ENCODE measurements around the gene PRKN.

PRKN gene

DNA sequence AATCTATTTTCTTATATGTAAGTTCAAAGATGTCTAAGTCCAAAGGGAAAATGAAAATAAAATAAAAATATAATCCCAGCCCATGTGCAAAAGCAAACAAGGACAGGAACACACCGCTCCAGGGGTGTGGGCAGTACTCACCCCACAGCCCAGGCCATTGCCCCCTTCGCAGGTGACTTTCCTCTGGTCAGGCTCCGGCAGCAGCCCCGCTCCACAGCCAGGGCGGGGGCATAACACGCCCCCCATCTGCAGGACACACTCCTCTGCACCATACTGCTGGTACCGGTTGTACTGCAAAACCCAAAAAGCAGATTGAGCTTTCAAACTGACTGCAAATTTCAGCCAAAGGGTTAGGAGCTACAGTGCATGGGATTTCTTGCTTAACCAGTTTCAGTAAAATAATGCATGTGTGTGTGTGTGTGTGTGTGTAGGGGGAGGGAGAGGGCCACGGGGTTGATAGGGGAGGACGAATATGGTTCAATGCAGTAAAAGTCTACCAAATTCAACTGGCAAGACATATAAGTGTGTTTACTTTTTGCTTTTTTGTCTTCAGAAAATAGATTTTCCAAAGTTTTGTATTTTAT is 1178.8 kb downstream of the PRKN start:
- DNase-seq (ENCODE audit: low spot score) = no peak
- in situ Hi-C loops (cut with MboI; ENCODE audit: low pct_unique_long_range_greater_than_20kb, low sequenced_read_pairs, unreplicated experiment) = no loop called here
- TF ChIP-seq, protein P1, sequence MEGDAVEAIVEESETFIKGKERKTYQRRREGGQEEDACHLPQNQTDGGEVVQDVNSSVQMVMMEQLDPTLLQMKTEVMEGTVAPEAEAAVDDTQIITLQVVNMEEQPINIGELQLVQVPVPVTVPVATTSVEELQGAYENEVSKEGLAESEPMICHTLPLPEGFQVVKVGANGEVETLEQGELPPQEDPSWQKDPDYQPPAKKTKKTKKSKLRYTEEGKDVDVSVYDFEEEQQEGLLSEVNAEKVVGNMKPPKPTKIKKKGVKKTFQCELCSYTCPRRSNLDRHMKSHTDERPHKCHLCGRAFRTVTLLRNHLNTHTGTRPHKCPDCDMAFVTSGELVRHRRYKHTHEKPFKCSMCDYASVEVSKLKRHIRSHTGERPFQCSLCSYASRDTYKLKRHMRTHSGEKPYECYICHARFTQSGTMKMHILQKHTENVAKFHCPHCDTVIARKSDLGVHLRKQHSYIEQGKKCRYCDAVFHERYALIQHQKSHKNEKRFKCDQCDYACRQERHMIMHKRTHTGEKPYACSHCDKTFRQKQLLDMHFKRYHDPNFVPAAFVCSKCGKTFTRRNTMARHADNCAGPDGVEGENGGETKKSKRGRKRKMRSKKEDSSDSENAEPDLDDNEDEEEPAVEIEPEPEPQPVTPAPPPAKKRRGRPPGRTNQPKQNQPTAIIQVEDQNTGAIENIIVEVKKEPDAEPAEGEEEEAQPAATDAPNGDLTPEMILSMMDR (IDR thresholded peaks at IDR 0.05; ENCODE audit: extremely low read depth, insufficient read depth, missing control alignments) = no peak

DNA sequence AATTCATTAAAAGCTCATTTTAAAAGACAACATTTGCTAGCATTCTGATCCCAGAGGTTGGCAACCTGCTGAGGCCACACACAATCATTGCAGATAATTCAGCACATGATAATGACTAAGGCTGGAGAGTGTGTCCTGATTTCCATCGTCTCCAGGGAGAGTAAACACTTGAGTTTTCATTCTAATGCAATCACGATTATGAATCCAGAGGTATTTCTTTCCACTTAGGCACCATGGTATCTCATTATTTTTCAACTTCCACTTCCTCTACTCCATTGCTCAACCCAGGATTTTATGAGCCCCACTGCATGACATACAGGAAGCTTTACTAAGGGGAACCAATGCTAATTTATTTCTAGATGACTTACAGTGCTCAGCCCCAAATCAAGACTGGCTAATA is 1179.9 kb downstream of the PRKN start:
- in situ Hi-C loops (cut with MboI; ENCODE audit: low pct_unique_long_range_greater_than_20kb, low sequenced_read_pairs, unreplicated experiment) = no loop called here
- DNase-seq (ENCODE audit: low spot score) = no peak
- TF ChIP-seq, protein P1 (IDR thresholded peaks at IDR 0.05; ENCODE audit: extremely low read depth, insufficient read depth, missing control alignments) = no peak

DNA sequence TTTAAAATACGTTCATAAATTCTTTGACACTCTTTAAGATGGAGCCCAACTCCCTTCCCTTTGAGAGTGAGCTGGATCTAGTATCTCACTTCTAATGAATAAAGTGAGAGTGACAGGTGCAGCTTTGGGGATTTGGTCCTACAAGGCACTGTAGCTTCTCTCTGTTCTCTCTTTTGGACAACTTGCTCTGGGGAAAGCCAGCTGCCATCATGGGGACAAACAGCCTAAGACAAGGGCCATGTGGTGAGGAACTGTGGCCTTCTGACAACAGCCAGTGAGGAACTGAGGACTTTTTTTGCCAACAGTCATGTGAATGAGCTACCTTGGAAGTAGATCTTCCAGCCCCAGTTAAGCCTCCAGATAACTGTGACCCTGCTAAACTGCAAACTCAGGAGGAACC is 1180.9 kb downstream of the PRKN start:
- no peak for DNase-seq (ENCODE audit: low spot score)
- TF ChIP-seq, protein P1 (IDR thresholded peaks at IDR 0.05; ENCODE audit: extremely low read depth, insufficient read depth, missing control alignments) = no peak
- in situ Hi-C loops (cut with MboI; ENCODE audit: low pct_unique_long_range_greater_than_20kb, low sequenced_read_pairs, unreplicated experiment) = no loop called here

DNA sequence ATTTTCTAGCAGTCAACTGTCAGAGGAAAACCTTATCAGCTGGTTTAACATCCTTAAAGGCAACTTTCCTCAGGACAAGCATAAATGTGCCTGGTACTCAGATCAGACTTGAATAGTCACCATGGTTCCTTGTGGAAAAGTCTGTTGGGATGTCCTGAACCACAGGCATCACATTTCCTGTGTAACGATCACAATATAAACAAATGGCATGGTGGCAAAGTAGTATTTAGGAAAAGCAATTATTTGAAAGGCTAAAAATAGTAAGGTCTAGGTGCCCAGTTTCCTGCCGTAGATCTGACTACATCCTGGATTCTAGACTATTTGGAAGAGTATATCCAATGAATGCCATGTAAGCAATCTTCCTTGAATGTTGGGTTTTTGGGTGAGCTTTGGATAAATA is 1181.8 kb downstream of the PRKN start:
- DNase-seq (ENCODE audit: low spot score) = no peak
- TF ChIP-seq, protein P1 (IDR thresholded peaks at IDR 0.05; ENCODE audit: extremely low read depth, insufficient read depth, missing control alignments) = no peak
- in situ Hi-C loops (cut with MboI; ENCODE audit: low pct_unique_long_range_greater_than_20kb, low sequenced_read_pairs, unreplicated experiment) = no loop called here

DNA sequence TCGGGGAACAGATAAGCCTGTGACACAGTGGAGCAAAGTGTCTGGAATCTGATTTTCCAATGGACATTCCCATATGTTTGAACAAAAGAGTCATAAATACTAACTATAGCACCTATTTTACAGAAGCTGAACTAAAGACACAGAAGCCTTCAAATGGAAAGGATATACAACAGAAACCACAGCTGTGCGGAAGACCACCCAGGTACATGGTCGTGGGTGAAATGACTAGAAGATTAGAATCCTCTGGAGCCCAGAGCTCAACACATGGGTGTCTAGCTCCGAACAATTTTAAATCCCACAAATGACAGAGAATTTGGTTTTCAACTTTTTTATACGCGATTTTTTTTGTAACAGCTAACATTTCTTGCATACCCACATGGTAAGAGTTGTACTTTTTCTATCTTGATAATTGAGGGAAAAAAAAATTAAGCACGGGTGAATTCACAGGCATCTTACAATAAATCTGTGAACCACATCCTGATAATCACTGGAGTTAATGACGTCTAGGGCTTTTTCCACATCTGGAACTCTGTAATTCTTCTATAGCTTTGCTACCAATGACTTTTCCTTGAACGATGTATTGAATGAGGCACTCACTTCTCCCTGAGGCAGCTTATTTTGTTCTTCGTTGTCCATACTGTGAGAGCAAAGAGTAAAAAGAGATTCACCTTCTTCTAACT is 1182.6 kb downstream of the PRKN start:
- in situ Hi-C loops (cut with MboI; ENCODE audit: low pct_unique_long_range_greater_than_20kb, low sequenced_read_pairs, unreplicated experiment) = no loop called here
- TF ChIP-seq, protein P1 (IDR thresholded peaks at IDR 0.05; ENCODE audit: extremely low read depth, insufficient read depth, missing control alignments) = no peak
- no peak for DNase-seq (ENCODE audit: low spot score)

DNA sequence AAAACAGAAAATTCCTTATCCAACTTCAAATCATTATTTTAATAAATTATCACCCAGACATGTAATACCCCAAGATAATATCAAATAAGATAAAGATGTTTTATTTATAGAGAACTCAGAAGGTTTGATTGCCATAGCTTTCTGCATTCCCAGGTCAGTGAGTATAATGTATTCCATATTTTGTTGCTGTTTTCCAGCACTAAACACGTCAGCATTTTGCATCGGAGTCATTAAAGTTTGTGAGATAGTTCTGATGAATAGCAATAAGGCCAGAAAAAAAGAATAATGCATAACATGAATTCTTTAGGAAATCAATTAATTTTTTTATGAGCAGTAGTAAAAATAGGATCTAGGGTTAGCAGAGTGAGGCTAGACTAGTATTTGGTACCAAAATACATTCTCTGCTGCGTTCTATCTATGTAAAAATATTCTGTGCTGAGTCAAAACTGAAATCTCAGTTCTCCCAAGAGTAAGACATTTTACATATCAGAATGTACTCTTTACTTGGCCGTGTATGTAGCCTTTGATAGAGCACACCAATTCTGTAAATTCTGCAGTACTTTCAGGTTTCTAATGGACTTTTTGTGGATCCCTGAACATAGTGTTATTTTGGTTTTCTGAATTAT is 1183.8 kb downstream of the PRKN start:
- TF ChIP-seq, protein P1 (IDR thresholded peaks at IDR 0.05; ENCODE audit: extremely low read depth, insufficient read depth, missing control alignments) = no peak
- in situ Hi-C loops (cut with MboI; ENCODE audit: low pct_unique_long_range_greater_than_20kb, low sequenced_read_pairs, unreplicated experiment) = no loop called here
- DNase-seq (ENCODE audit: low spot score) = peak; percentile 19
